HEK293T (cell line): Measurements from ENCODE around the gene TMPRSS6.

Experiments
- CTCF ChIA-PET: fragments of 350-600 bp; formaldehyde crosslinking; extraction: SDS; loops from one replicate; lab custom pipeline; 2021; ENCODE audit warnings: antibody characterized with exemption, inconsistent platforms; lab: Yijun Ruan, JAX
- POLR2A ChIA-PET: fragments of 350-600 bp; formaldehyde crosslinking; extraction: SDS; loops from one replicate; lab custom pipeline; 2020; ENCODE audit warnings: antibody characterized with exemption, inconsistent platforms; lab: Yijun Ruan, JAX
- DNase-seq: peaks from one replicate; pipeline ENCODE4 v3.0.0; 2012; ENCODE audit warnings: mixed read lengths; ENCODE audit errors: extremely low spot score
- ARNT ChIP-seq: fragments of 450-650 bp; IDR thresholded peaks from 2 replicates; pipeline ENCODE4 v1.6.1; 2017; ENCODE audit warnings: mild to moderate bottlenecking
- BHLHE40 ChIP-seq: fragments of 450-650 bp; IDR thresholded peaks from 2 replicates; pipeline ENCODE4 v1.6.1; 2016; ENCODE audit warnings: mild to moderate bottlenecking, moderate library complexity, borderline replicate concordance
- CTBP1 ChIP-seq: fragments of 450-650 bp; IDR thresholded peaks from 2 replicates; pipeline ENCODE4 v1.6.1; 2016; ENCODE audit warnings: borderline replicate concordance
- ELF4 ChIP-seq: fragments of 450-650 bp; IDR thresholded peaks from 2 replicates; pipeline ENCODE4 v1.6.1; 2017; ENCODE audit warnings: antibody characterized with exemption
- FOXA1 ChIP-seq: fragments of 450-650 bp; IDR thresholded peaks from 2 replicates; pipeline ENCODE4 v1.6.1; 2016; ENCODE audit warnings: mild to moderate bottlenecking
- FOXK2 ChIP-seq: fragments of 450-650 bp; IDR thresholded peaks from 2 replicates; pipeline ENCODE4 v1.6.1; 2016; ENCODE audit warnings: mild to moderate bottlenecking
- FOXM1 ChIP-seq: fragments of 450-650 bp; IDR thresholded peaks from 2 replicates; pipeline ENCODE4 v1.6.1; 2017; ENCODE audit warnings: mild to moderate bottlenecking, borderline replicate concordance
- HDGF ChIP-seq: fragments of 450-650 bp; IDR thresholded peaks from 2 replicates; pipeline ENCODE4 v1.6.1; 2017; ENCODE audit warnings: antibody characterized with exemption, borderline replicate concordance
- L3MBTL2 ChIP-seq: fragments of 450-650 bp; conservative IDR thresholded peaks from 2 replicates; pipeline ENCODE4 v1.6.1; 2016; ENCODE audit warnings: mild to moderate bottlenecking
- LEF1 ChIP-seq: fragments of 450-650 bp; IDR thresholded peaks from 2 replicates; pipeline ENCODE4 v1.6.1; 2017; ENCODE audit warnings: mild to moderate bottlenecking, borderline replicate concordance
- NFRKB ChIP-seq: fragments of 450-650 bp; IDR thresholded peaks from 2 replicates; pipeline ENCODE4 v1.6.1; 2016; ENCODE audit warnings: mild to moderate bottlenecking, moderate library complexity
- SP1 ChIP-seq: fragments of 450-650 bp; IDR thresholded peaks from 2 replicates; pipeline ENCODE4 v1.6.1; 2017
- SUZ12 ChIP-seq: fragments of 450-650 bp; IDR thresholded peaks from 2 replicates; pipeline ENCODE4 v1.6.1; 2016; ENCODE audit warnings: mild to moderate bottlenecking
- TARDBP ChIP-seq: fragments of 450-650 bp; IDR thresholded peaks from 2 replicates; pipeline ENCODE4 v1.6.1; 2016
- ZNF384 ChIP-seq: fragments of 450-650 bp; IDR thresholded peaks from 2 replicates; pipeline ENCODE4 v1.6.1; 2016
- TF ChIP-seq, protein P1 (sequence below): fragments of 450-650 bp; IDR thresholded peaks from 2 replicates; pipeline ENCODE4 v1.6.1; 2016

The TMPRSS6 gene

GRCh38 chr22:37062702-37063381 is 46.7 kb downstream of the TMPRSS6 start:
- TF ChIP-seq FOXA1 = no peak
- no peak for TF ChIP-seq SUZ12
- CTCF ChIA-PET = no interaction called here
- no peak for DNase-seq
- POLR2A ChIA-PET = no interaction called here

GRCh38 chr22:37062376-37062675 is 47.2 kb downstream of the TMPRSS6 start:
- ChIA-PET POLR2A (no interaction called here), CTCF (no interaction called here)
- DNase-seq = no peak
- TF ChIP-seq FOXK2 = no peak
- no peak for TF ChIP-seq CTBP1
- TF ChIP-seq L3MBTL2 = no peak
- TF ChIP-seq HDGF = no peak
- TF ChIP-seq SP1 = no peak
- no peak for TF ChIP-seq FOXM1
- TF ChIP-seq ELF4 = no peak
- TF ChIP-seq LEF1 = no peak
- TF ChIP-seq BHLHE40 = no peak
- no peak for TF ChIP-seq ARNT
- no peak for TF ChIP-seq NFRKB
- no peak for TF ChIP-seq FOXA1
- TF ChIP-seq TARDBP = no peak
- TF ChIP-seq, protein P1, sequence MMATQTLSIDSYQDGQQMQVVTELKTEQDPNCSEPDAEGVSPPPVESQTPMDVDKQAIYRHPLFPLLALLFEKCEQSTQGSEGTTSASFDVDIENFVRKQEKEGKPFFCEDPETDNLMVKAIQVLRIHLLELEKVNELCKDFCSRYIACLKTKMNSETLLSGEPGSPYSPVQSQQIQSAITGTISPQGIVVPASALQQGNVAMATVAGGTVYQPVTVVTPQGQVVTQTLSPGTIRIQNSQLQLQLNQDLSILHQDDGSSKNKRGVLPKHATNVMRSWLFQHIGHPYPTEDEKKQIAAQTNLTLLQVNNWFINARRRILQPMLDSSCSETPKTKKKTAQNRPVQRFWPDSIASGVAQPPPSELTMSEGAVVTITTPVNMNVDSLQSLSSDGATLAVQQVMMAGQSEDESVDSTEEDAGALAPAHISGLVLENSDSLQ = no peak
- TF ChIP-seq ZNF384 = no peak
- TF ChIP-seq SUZ12 = no peak

- no peak for TF ChIP-seq CTBP1
- POLR2A ChIA-PET = interaction anchor here (0.8 to 1.4 kb wide), 2 partner anchors 10 to 11 kb away, joined by 3 to 6 read pairs; partner anchors contain the start of gene KCTD17
- CTCF ChIA-PET = no interaction called here
- DNase-seq = no peak
Measured at GRCh38 chr22:37061611-37062375, 47.7 kb downstream of the TMPRSS6 start.

DNA sequence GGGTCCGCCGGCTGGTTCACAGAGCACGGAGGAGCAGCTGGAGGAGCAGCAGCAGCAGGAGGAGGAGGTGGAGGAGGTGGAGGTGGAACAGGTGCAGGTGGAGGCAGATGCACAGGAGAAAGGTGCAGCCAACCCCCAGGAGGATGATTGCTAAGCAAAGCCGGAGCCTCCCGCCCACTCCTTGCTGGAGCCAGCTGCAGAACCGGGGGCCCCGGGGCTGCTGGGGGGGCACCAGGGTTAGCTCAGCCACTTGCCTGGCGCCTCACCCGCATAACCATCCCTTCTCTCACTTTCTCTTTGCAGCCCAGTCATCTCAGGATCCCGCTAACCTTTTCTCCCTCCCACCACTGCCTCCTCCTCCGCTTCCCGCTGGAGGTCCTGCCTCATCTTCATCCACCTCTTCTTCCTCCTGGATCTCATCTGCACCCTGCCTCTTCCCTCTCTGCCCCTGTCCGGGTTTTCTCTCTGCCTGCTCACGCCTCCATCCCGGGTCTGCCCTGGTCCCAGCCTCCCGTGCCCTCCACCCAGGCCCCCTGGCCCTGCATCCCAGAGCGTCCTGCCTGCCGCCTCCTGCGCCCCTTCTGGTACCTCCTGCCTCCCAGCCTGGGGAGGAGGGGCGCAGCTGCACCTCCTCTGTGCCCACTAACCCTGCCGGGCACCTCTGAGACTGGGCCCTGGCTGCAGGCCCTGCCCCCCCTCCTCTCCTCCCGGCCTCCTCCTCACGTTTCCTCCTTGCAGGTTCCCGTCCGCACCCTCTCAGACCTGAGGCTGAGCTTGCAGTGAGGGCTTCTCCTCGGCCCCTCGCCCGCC is 48.5 kb downstream of the TMPRSS6 start:
- POLR2A ChIA-PET = interaction anchor here (0.8 to 1.4 kb wide), 2 partner anchors 9 to 10 kb away, joined by 3 to 6 read pairs; partner anchors contain the start of gene KCTD17
- CTCF ChIA-PET = no interaction called here
- no peak for TF ChIP-seq SUZ12
- TF ChIP-seq FOXA1 = no peak
- no peak for TF ChIP-seq LEF1
- TF ChIP-seq, protein P1 = no peak
- TF ChIP-seq SP1 = no peak
- no peak for TF ChIP-seq BHLHE40
- TF ChIP-seq ELF4 = no peak
- no peak for TF ChIP-seq NFRKB
- no peak for TF ChIP-seq FOXM1
- TF ChIP-seq ZNF384 = no peak
- TF ChIP-seq L3MBTL2 = no peak
- TF ChIP-seq FOXK2 = no peak
- no peak for TF ChIP-seq ARNT
- no peak for DNase-seq

- ChIA-PET POLR2A (no interaction called here), CTCF (no interaction called here)
- TF ChIP-seq LEF1 (no peak), SUZ12 (no peak), CTBP1 (no peak), ZNF384 (no peak), FOXM1 (no peak)
- TF ChIP-seq, protein P1 = no peak
Measured at GRCh38 chr22:37059876-37060449, 49.5 kb downstream of the TMPRSS6 start.

DNA sequence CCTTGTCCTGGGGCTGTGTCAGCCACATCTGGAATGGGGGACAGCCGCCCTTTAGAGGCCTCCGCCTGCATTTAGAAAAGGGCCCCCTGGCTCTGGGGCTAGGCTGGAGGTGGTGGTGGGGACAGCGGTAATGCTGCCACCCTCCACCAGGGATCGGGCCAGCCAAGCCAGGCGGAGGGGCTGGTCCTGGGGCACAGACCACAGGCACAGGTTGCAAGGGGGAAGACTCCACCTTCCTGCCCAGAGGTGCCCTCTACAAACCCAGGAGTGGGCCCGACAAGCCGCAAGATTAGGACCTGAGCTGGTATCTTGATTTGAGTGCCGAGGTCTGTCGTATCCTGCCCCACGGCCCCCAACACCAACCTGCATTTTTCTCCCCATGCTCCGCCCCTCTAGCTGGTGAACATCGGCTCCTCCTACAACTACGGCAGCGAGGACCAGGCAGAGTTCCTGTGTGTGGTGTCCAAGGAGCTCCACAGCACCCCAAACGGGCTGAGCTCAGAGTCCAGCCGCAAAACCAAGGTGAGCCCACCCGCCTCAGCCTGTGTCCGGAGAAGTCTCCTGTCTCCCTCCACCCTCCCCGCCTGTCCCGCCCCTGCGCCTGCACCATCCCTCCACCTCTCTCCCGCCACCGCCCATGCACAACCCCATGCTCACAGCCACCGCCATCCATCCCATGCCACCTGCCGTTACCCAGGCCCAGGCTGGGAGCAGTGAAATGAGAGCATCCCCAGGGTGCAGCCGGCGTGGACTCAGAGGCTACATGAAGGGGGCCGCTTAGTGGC is 50.4 kb downstream of the TMPRSS6 start:
- no peak for TF ChIP-seq SP1
- TF ChIP-seq FOXK2 = no peak
- no peak for TF ChIP-seq NFRKB
- no peak for TF ChIP-seq BHLHE40
- no peak for TF ChIP-seq ARNT
- TF ChIP-seq L3MBTL2 = no peak
- TF ChIP-seq SUZ12 = no peak
- TF ChIP-seq ZNF384 = no peak
- no peak for TF ChIP-seq CTBP1
- TF ChIP-seq, protein P1 = no peak
- TF ChIP-seq HDGF = no peak
- no peak for TF ChIP-seq LEF1
- TF ChIP-seq FOXM1 = no peak
- TF ChIP-seq TARDBP = no peak
- TF ChIP-seq FOXA1 = no peak
- ChIA-PET CTCF (no interaction called here), POLR2A (no interaction called here)
- no peak for DNase-seq

More at GRCh38 chr22:37059876-37060449, 49.5 kb downstream of the TMPRSS6 start:
- DNase-seq = no peak
